ENCODE data around the gene FZD8.

DNA sequence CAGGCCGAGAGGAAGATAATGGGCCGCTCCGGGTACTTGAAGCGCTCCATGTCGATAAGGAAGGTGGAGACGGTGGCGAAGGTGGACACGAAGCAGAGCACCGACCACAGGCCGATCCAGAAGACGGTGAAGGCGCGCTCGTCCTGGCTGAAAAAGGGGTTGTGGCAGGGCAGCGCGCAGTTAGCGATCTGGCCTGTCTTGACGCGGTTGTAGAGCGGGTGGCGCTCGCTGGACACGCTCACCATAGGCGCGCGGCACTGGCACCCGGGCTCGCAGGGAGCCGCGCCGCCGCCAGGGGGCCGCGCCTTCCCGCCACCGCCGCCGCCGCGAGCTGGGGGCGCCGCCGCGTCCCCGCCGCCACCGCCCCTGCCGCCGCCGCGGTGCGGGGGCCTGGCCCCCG, 1.6 kb downstream of the FZD8 start:
- TF ChIP-seq, protein P1, sequence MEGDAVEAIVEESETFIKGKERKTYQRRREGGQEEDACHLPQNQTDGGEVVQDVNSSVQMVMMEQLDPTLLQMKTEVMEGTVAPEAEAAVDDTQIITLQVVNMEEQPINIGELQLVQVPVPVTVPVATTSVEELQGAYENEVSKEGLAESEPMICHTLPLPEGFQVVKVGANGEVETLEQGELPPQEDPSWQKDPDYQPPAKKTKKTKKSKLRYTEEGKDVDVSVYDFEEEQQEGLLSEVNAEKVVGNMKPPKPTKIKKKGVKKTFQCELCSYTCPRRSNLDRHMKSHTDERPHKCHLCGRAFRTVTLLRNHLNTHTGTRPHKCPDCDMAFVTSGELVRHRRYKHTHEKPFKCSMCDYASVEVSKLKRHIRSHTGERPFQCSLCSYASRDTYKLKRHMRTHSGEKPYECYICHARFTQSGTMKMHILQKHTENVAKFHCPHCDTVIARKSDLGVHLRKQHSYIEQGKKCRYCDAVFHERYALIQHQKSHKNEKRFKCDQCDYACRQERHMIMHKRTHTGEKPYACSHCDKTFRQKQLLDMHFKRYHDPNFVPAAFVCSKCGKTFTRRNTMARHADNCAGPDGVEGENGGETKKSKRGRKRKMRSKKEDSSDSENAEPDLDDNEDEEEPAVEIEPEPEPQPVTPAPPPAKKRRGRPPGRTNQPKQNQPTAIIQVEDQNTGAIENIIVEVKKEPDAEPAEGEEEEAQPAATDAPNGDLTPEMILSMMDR (IDR thresholded peaks at IDR 0.05) = peak in 5 of 6 experiments; percentile 32 to 60 (median 50)
- TF ChIP-seq POLR2A (IDR thresholded peaks at IDR 0.05) = no peak
